Caco-2 (cell line): ENCODE measurements around the gene VPS18. TPM values are rescaled to one million over a fixed set of nuclear protein-coding genes. Genes with fewer than 3 reads are reported as not detected.

Experiments
- BruUV-seq: library from RNA; stranded (reverse); fragments of 400-500 nt; replicated peaks from 2 replicates; lab custom pipeline; 2021; lab: Mats Ljungman, UMichigan
- CTCF ChIA-PET: fragments of 300-600 bp; sonication (Branson Sonifier 250); formaldehyde crosslinking; loops from one replicate; lab custom pipeline; 2022; ENCODE audit warnings: antibody characterized with exemption; lab: Charles Lee
- POLR2A ChIA-PET: fragments of 300-600 bp; sonication (Branson Sonifier 250); formaldehyde crosslinking; loops from one replicate; lab custom pipeline; 2022; ENCODE audit warnings: antibody characterized with exemption; lab: Charles Lee
- DNase-seq, 2 experiments: peaks; one replicate each; pipeline versions ENCODE4 v3.0.0 to v3.0.0-alpha.2; 2020 to 2022
- H3K27me3 ChIP-seq: replicated peaks from 2 replicates; pipeline ENCODE4 v1.6.0; 2011; ENCODE audit warnings: low read length; ENCODE audit not compliant: control insufficient read depth, insufficient read depth
- H3K36me3 ChIP-seq: 2 replicates; pipeline ENCODE4 v1.5.1; 2011; ENCODE audit warnings: low read length; ENCODE audit not compliant: control insufficient read depth, insufficient read depth
- H3K4me1 ChIP-seq: fragments of 250-450 bp; sonication (Bioruptor Pico); 2 replicates; pipeline ENCODE4 v1.5.1; 2020; ENCODE audit warnings: mild to moderate bottlenecking
- H3K4me3 ChIP-seq: 2 replicates; pipeline ENCODE4 v1.5.1; 2011; ENCODE audit warnings: low read depth, mild to moderate bottlenecking, control low read depth, low read length
- H3K9me3 ChIP-seq: fragments of 250-450 bp; sonication (Bioruptor Pico); 2 replicates; pipeline ENCODE4 v1.5.1; 2020; ENCODE audit warnings: mild to moderate bottlenecking, moderate library complexity
- H3K27ac Mint-ChIP-seq: one replicate; pipeline ENCODE4 v1.8.0; 2022; ENCODE audit warnings: mixed read lengths; ENCODE audit not compliant: unreplicated experiment
- H3K27me3 Mint-ChIP-seq: one replicate; pipeline ENCODE4 v1.8.0; 2022; ENCODE audit warnings: mixed read lengths; ENCODE audit not compliant: insufficient read depth, unreplicated experiment
- H3K36me3 Mint-ChIP-seq: one replicate; pipeline ENCODE4 v1.8.0; 2022; ENCODE audit warnings: mild to moderate bottlenecking, mixed read lengths; ENCODE audit not compliant: insufficient read depth, unreplicated experiment
- H3K4me1 Mint-ChIP-seq: one replicate; pipeline ENCODE4 v1.8.0; 2022; ENCODE audit warnings: low read depth, mixed read lengths; ENCODE audit not compliant: unreplicated experiment
- H3K4me3 Mint-ChIP-seq: one replicate; pipeline ENCODE4 v1.8.0; 2022; ENCODE audit warnings: mild to moderate bottlenecking, moderate library complexity, mixed read lengths; ENCODE audit not compliant: unreplicated experiment
- H3K9me3 Mint-ChIP-seq: one replicate; pipeline ENCODE4 v1.8.0; 2022; ENCODE audit warnings: mixed read lengths; ENCODE audit not compliant: unreplicated experiment
- intact Hi-C: fragments of 100-400 bp; cut with micrococcal nuclease; formaldehyde crosslinking; loops from one replicate; pipeline ENCODE4 v1.10.0; 2022; ENCODE audit not compliant: unreplicated experiment
- total RNA-seq: library from RNA; stranded (reverse); gene quantifications from 2 replicates; pipeline ENCODE4 v1.2.3, GENCODE V29; 2022
- TF ChIP-seq, protein P1 (sequence below), 2 experiments: fragments of 200-600 bp in 1 of 2; IDR thresholded peaks; 1 replicate in 1 of 2; 2 replicates in 1 of 2; pipeline versions ENCODE4 v1.5.1 to v1.8.0; 2011 to 2022; ENCODE audit warnings: antibody characterized with exemption in 1 of 2, control low read depth in 1 of 2, inconsistent platforms in 1 of 2, low read depth in 1 of 2, low read length in 1 of 2, mild to moderate bottlenecking in 1 of 2, moderate library complexity in 1 of 2; ENCODE audit not compliant: insufficient read depth in 1 of 2, severe bottlenecking in 1 of 2, unreplicated experiment in 1 of 2

Gene VPS18
- total RNA-seq, 1 experiment from 2014 or later: 29.3 TPM

DNA sequence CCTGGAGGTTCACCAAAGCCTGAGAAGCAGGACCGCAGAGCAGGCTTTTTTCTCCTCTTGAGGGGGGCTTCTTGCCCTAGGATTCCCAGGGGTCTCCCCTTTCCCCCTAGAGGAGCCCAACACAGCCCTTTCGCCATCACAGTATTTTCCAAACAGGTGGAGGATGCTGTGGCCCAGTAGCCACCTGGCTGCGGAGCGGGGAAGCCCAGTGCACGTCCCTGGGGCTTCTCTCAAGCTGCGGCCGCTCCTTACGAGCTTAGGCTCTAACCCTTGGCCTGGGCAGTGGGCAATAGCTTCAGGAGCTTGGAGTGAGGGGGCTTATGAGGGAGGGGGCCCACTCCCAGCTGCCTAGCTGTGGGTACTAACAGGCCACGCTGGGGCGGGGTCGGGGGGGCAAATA, 23.3 kb downstream of the VPS18 start:
- Histone ChIP-seq H3K9me3 (no peaks in the 10 kb centered on the region), H3K4me3 (no peak overlapping the region), H3K4me1 (peaks cover 11% of the 10 kb centered on the region; the same call in 1 of the 2 replicates), H3K36me3 (no peaks in the 10 kb centered on the region), H3K27me3 (no peaks in the 10 kb centered on the region)
- CTCF ChIA-PET: interaction anchor here (0.7 to 0.9 kb wide), 2 partner anchors 268 to 280 kb away, joined by 3 to 4 read pairs; no protein-coding TSS in a partner anchor
- Mint-ChIP-seq H3K27me3 (no peaks in the 10 kb centered on the region), H3K36me3 (no peaks in the 10 kb centered on the region), H3K9me3 (no peaks in the 10 kb centered on the region), H3K4me3 (no peak overlapping the region), H3K27ac (no peak overlapping the region), H3K4me1 (no peaks in the 10 kb centered on the region)
- no peak for DNase-seq
- BruUV-seq: no TSS peak
- POLR2A ChIA-PET: no interaction called here
- intact Hi-C loops: no loop called here
- TF ChIP-seq, protein P1, sequence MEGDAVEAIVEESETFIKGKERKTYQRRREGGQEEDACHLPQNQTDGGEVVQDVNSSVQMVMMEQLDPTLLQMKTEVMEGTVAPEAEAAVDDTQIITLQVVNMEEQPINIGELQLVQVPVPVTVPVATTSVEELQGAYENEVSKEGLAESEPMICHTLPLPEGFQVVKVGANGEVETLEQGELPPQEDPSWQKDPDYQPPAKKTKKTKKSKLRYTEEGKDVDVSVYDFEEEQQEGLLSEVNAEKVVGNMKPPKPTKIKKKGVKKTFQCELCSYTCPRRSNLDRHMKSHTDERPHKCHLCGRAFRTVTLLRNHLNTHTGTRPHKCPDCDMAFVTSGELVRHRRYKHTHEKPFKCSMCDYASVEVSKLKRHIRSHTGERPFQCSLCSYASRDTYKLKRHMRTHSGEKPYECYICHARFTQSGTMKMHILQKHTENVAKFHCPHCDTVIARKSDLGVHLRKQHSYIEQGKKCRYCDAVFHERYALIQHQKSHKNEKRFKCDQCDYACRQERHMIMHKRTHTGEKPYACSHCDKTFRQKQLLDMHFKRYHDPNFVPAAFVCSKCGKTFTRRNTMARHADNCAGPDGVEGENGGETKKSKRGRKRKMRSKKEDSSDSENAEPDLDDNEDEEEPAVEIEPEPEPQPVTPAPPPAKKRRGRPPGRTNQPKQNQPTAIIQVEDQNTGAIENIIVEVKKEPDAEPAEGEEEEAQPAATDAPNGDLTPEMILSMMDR (IDR thresholded peaks at IDR 0.05; ENCODE audit: insufficient read depth in 1 of 2, low read depth in 1 of 2, low read length in 1 of 2, severe bottlenecking in 1 of 2, unreplicated experiment in 1 of 2): no peak

DNA sequence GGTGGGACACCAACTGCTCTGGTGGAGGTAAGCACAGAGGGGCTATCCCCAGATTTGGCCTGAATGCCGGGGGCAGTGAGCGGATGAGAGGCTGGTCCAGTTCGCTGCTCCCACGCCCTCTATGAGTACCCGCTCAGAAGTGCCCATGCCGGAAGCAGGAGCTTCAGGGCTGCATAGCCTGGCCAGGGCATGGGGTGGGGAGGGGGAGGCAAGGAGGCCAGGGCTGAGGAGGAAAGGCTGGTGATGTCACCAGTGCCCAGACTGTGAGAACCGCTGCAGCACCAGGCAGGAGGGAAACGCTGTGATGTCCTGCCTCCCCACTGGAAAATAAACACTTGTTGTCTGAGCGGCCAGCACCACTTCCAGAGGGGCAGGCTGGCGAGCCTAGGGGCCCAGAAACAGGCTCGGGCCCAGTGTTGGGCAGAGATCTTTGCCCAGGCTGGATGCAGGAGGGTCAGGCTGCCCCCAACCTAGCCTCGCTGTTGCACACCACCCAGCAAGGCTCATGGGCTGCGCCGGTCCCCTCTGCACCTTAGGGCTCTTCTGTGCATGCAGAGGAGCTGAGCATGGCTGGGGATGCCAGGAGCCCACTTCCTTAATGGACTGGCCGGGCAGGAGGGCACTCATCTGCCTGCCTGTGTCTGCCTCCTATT, 24.0 kb downstream of the VPS18 start:
- ChIA-PET POLR2A (no interaction called here), CTCF (interaction anchor here (0.7 to 0.9 kb wide), 2 partner anchors 267 to 279 kb away, joined by 3 to 4 read pairs; no protein-coding TSS in a partner anchor)
- Histone ChIP-seq H3K4me1 (peaks cover 14% of the 10 kb centered on the region; the same call in 1 of the 2 replicates), H3K27me3 (no peaks in the 10 kb centered on the region), H3K9me3 (no peaks in the 10 kb centered on the region), H3K36me3 (no peaks in the 10 kb centered on the region), H3K4me3 (no peak overlapping the region)
- no peak for DNase-seq
- Mint-ChIP-seq H3K9me3 (no peaks in the 10 kb centered on the region), H3K27ac (no peak overlapping the region), H3K4me3 (no peak overlapping the region), H3K36me3 (no peaks in the 10 kb centered on the region), H3K27me3 (no peaks in the 10 kb centered on the region), H3K4me1 (no peaks in the 10 kb centered on the region)
- BruUV-seq: no TSS peak
- TF ChIP-seq, protein P1 (IDR thresholded peaks at IDR 0.05; ENCODE audit: insufficient read depth in 1 of 2, low read depth in 1 of 2, low read length in 1 of 2, severe bottlenecking in 1 of 2, unreplicated experiment in 1 of 2): no peak
- intact Hi-C loops: no loop called here

DNA sequence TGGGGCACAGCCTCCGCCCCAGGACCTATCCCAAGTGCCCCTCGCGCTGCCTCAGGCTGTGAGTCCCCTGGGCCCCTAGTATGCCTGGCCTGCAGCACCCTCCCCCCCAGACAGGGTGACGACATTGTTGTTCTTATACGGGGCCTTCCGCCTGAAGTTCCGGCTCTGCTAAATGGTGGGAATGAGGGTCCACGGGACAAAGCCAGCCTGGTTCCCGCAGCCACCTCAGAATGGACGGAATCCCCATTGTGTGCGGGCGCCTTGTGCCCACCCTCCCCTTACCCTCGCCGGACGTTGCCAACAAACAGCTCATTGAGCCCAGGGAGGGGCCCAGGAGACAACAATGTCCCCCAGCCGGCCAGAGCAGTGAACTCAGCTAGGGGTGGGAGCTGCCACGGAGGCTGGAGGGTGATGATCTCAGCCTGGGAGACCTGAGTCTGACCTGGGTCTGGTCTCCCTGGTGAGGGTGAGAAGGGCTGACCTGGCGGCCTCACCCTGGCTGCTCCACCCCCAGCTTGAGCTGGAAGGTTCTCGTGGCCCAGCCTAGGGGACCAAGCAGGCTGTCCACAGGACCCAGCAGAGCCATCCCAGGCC, 24.6 kb downstream of the VPS18 start:
- no peak for DNase-seq
- Mint-ChIP-seq H3K4me1 (no peaks in the 10 kb centered on the region), H3K9me3 (no peaks in the 10 kb centered on the region), H3K36me3 (no peaks in the 10 kb centered on the region), H3K27ac (no peak overlapping the region), H3K4me3 (no peak overlapping the region), H3K27me3 (no peaks in the 10 kb centered on the region)
- Histone ChIP-seq H3K27me3 (no peaks in the 10 kb centered on the region), H3K36me3 (no peaks in the 10 kb centered on the region), H3K4me3 (no peak overlapping the region), H3K9me3 (no peaks in the 10 kb centered on the region), H3K4me1 (peaks cover 14% of the 10 kb centered on the region; the same call in 1 of the 2 replicates)
- no TSS peak for BruUV-seq
- ChIA-PET CTCF (interaction anchor here (0.9 kb wide), 1 partner anchor 12 kb away, joined by 3 read pairs; no protein-coding TSS in a partner anchor), POLR2A (no interaction called here)
- TF ChIP-seq, protein P1 (IDR thresholded peaks at IDR 0.05; ENCODE audit: insufficient read depth in 1 of 2, low read depth in 1 of 2, low read length in 1 of 2, severe bottlenecking in 1 of 2, unreplicated experiment in 1 of 2): no peak
- intact Hi-C loops: no loop called here
